NK-92 (cell line): Measurements from ENCODE around the gene ACSBG1.

Source experiments
- DNase-seq: peaks from one replicate; lab custom pipeline; 2025; ENCODE audit not compliant: unreplicated experiment; lab: John Stamatoyannopoulos, UW

Gene ACSBG1

DNA sequence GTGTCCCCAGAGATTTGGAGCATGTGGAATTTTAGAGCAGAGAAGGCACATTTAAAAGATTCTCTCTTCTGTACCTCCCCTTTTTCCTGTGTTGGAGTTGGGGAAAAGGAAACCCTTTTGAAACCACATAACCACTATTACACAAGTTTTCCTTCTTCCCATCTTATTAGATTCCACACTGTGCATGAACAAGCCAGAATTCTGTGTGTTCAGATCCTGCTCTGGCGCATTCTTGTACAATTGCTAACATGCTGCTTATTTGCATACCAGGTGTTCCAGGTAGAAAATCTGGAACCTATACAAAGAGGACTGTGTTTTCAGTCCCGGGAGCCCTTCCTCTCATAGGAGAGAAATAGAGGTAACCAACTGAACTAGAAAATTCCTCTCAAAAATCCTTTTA, 100.6 kb downstream of the ACSBG1 start:
- DNase-seq, result no peak

- no peak for DNase-seq
These were observed 102.9 kb downstream of the ACSBG1 start, which contains the start of gene CIB2 for GRCh38 chr15:78131295-78132061. CIB2 (minus strand) TSS chr15:78131445; CDS start chr15:78131215, 230 bp downstream.

DNA sequence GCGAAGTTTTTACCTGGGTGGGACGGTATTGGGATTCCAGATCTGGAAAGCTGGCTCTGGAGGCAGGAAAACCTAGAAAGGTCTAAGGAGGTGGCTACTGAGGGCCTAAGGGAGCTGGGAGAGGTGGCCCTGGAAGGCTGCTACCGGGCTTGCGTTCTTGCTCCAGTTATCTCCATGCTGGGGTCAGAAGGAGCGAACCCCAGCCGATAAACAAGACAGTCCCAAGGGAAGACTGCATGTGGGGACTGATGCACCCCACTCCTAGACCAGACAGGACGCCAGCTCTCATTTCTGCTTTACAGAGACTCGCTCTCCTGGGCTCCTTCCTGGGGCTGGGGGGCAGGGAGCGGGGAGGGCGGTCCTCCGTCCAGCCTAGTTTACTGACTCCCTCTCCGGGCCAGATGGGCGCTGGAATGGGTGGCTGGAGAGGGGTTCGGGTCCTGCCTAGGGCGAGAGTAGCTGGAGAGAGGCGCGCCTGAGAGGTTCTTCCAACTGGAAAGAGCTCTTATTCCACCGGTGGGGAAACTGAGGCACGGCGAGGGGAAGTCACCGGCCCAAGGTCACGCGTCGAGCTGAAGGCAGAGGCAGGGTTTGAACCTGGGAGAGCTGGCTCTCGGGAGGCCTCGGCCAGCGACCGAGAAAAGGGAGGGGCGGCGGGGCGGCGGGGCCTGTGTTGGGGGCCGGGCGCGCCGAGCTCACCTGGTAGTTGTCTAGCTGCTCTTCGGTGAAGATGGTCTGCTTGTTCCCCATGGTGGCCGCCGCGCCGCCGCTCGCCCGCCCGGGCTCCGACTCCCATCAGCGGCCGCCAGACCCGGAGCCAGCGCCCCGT, 103.7 kb downstream of the ACSBG1 start:
- no peak for DNase-seq

DNA sequence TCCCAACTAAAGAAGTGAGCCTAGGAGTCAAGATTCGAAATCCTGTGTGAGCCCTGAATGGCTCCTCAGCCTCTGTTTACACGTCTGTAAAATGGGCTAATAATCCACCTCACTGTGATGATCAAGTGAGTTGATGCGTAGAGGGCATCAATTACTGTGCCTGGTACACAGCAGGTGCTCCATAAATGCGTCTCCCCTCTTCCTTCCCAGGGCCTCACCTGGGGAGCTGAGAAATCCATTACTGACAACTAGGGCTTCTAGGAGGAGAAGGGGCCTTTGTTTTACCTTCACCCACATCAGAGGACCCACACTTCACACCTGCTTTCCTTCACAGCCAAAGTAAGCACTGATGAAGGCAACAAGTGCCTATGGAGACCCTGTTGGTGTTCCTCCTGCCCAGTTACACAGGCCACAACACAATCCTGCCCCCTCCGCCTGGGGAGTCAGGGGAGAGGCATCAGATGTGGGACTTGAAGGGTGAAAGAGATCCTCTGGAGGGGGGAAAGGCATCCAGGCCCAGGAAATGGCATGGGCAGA, 104.5 kb downstream of the ACSBG1 start:
- no peak for DNase-seq

DNA sequence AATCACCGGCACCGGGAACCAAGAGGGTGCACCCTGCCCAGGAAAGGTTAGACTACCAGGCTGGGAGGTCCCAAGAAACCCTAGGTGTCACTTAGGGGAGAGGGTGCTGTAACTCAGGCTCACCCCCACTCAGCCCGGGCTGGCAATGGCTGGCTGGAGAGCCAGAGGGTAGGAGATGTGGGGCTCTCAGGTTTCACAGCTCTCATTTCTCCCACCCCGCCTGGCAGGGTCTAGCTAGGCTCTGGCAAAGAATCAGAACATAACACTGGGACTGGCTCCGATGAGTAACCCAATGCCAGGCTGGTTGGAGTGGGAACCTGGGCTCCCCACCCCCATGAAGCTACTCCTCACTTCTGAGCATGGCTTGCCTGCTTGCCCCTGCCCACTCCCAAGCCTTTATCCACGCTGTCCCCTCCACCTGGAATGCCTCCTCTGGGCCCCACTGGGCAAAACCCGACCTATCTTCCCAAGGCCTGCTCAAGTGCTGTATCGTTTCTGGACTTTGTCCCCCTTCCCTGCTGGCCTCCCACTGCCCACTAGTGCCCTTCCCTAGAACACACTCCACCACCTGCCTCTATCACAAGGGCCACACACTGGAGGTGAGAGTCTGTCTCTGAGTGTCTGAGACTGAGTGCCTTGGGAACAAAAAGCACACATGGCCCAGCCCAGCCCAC, 105.2 kb downstream of the ACSBG1 start:
- DNase-seq, result no peak

GRCh38 chr15:78127882-78128281, 106.5 kb downstream of the ACSBG1 start:
- no peak for DNase-seq

- DNase-seq, result no peak
These were observed 109.1 kb downstream of the ACSBG1 start for GRCh38 chr15:78125267-78125666.

DNA sequence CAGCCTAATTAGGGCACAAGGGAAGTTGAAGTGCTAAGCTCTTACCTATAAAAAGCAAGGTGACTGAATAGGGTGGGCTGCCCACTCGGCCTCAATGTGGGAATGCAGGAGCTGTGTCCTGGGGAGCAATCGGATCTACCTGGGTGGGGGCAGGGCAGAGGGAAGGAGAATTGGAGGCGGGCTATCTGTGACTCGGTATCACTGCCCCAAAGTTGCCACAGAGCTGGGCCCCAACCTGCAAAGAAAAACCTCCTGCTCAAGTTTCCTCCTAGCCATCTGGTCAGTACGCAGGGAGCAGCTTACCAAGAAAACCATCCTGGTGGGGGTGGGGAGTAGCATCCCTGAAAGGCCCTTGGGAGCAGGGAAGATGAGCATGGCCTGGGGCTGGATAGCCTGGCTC, 113.8 kb downstream of the ACSBG1 start:
- DNase-seq, result no peak
